HG03108 (cell line): ENCODE measurements around the gene NARF.
A peak's percentile ranks its signal among the peaks of the same experiment; 100 is the strongest.
"Not testable (repeated sequence)": the region's sequence is repeated elsewhere in the genome, so short reads cannot be mapped to it uniquely, and the experiment has no call there.

Experiments
- ATAC-seq: cut with Tn5 transposase; IDR thresholded peaks from one replicate; pipeline ENCODE4 v1.9.1; 2021; ENCODE audit warnings: moderate library complexity; ENCODE audit not compliant: unreplicated experiment

NARF gene

GRCh38 chr17:82458179-82458884, at the start of gene NARF:
Gene NARF (plus strand): TSS chr17:82458741. CDS start chr17:82458804, 63 bp downstream.
- ATAC-seq = peak; percentile 96

GRCh38 chr17:82408938-82409318, 49.6 kb upstream of the NARF start:
- ATAC-seq = no peak

GRCh38 chr17:82410014-82410716, 48.4 kb upstream of the NARF start:
- ATAC-seq = no peak

GRCh38 chr17:82411396-82412053, 47.0 kb upstream of the NARF start:
- ATAC-seq = no peak

GRCh38 chr17:82412081-82412480, 46.5 kb upstream of the NARF start:
- ATAC-seq = not testable (repeated sequence)

GRCh38 chr17:82412535-82413520, 45.7 kb upstream of the NARF start:
- ATAC-seq = no peak

GRCh38 chr17:82414548-82415281, 43.8 kb upstream of the NARF start:
- no peak for ATAC-seq

GRCh38 chr17:82415336-82415735, 43.2 kb upstream of the NARF start:
- ATAC-seq = no peak

- no peak for ATAC-seq
These were observed 42.8 kb upstream of the NARF start for GRCh38 chr17:82415786-82416185.

- ATAC-seq = no peak
These were observed 42.3 kb upstream of the NARF start for GRCh38 chr17:82416264-82416663.

- ATAC-seq = no peak
These were observed 41.8 kb upstream of the NARF start for GRCh38 chr17:82416771-82417170.

GRCh38 chr17:82418001-82418986, 40.2 kb upstream of the NARF start, which contains the start of the genes HEXD and OGFOD3:
Gene HEXD (plus strand): TSS chr17:82418347. CDS start chr17:82419800, 1,453 bp downstream.
Gene OGFOD3 (minus strand): TSS chr17:82418586. CDS start chr17:82418485, 101 bp downstream.
- ATAC-seq = peak; percentile 66

GRCh38 chr17:82419540-82419939, 39.0 kb upstream of the NARF start:
- no peak for ATAC-seq

GRCh38 chr17:82424001-82424862, 34.3 kb upstream of the NARF start:
- no peak for ATAC-seq

- ATAC-seq = no peak
These were observed 33.7 kb upstream of the NARF start for GRCh38 chr17:82424863-82425159.

GRCh38 chr17:82428546-82428945, 30.0 kb upstream of the NARF start:
- ATAC-seq = no peak

GRCh38 chr17:82429824-82430223, 28.7 kb upstream of the NARF start:
- ATAC-seq = no peak

- ATAC-seq = no peak
These were observed 26.5 kb upstream of the NARF start for GRCh38 chr17:82432017-82432416.
